HEK293T (cell line): ENCODE measurements around the gene ZNF552.
"Not testable (repeated sequence)": the region's sequence is repeated elsewhere in the genome, so short reads cannot be mapped to it uniquely, and the experiment has no call there.

Source experiments
- CTCF ChIA-PET: fragments of 350-600 bp; formaldehyde crosslinking; extraction: SDS; loops from one replicate; lab custom pipeline; 2021; ENCODE audit warnings: antibody characterized with exemption, inconsistent platforms; lab: Yijun Ruan, JAX
- POLR2A ChIA-PET: fragments of 350-600 bp; formaldehyde crosslinking; extraction: SDS; loops from one replicate; lab custom pipeline; 2020; ENCODE audit warnings: antibody characterized with exemption, inconsistent platforms; lab: Yijun Ruan, JAX
- DNase-seq: peaks from one replicate; pipeline ENCODE4 v3.0.0; 2012; ENCODE audit warnings: mixed read lengths; ENCODE audit errors: extremely low spot score
- CTBP1 ChIP-seq: fragments of 450-650 bp; IDR thresholded peaks from 2 replicates; pipeline ENCODE4 v1.6.1; 2016; ENCODE audit warnings: borderline replicate concordance
- ELF4 ChIP-seq: fragments of 450-650 bp; IDR thresholded peaks from 2 replicates; pipeline ENCODE4 v1.6.1; 2017; ENCODE audit warnings: antibody characterized with exemption
- FOXK2 ChIP-seq: fragments of 450-650 bp; IDR thresholded peaks from 2 replicates; pipeline ENCODE4 v1.6.1; 2016; ENCODE audit warnings: mild to moderate bottlenecking
- FOXM1 ChIP-seq: fragments of 450-650 bp; IDR thresholded peaks from 2 replicates; pipeline ENCODE4 v1.6.1; 2017; ENCODE audit warnings: mild to moderate bottlenecking, borderline replicate concordance
- L3MBTL2 ChIP-seq: fragments of 450-650 bp; conservative IDR thresholded peaks from 2 replicates; pipeline ENCODE4 v1.6.1; 2016; ENCODE audit warnings: mild to moderate bottlenecking
- NFRKB ChIP-seq: fragments of 450-650 bp; IDR thresholded peaks from 2 replicates; pipeline ENCODE4 v1.6.1; 2016; ENCODE audit warnings: mild to moderate bottlenecking, moderate library complexity
- SP1 ChIP-seq: fragments of 450-650 bp; IDR thresholded peaks from 2 replicates; pipeline ENCODE4 v1.6.1; 2017
- TARDBP ChIP-seq: fragments of 450-650 bp; IDR thresholded peaks from 2 replicates; pipeline ENCODE4 v1.6.1; 2016
- ZNF384 ChIP-seq: fragments of 450-650 bp; IDR thresholded peaks from 2 replicates; pipeline ENCODE4 v1.6.1; 2016
- TF ChIP-seq, protein P1 (sequence below): fragments of 450-650 bp; IDR thresholded peaks from 2 replicates; pipeline ENCODE4 v1.6.1; 2016

Gene ZNF552

DNA sequence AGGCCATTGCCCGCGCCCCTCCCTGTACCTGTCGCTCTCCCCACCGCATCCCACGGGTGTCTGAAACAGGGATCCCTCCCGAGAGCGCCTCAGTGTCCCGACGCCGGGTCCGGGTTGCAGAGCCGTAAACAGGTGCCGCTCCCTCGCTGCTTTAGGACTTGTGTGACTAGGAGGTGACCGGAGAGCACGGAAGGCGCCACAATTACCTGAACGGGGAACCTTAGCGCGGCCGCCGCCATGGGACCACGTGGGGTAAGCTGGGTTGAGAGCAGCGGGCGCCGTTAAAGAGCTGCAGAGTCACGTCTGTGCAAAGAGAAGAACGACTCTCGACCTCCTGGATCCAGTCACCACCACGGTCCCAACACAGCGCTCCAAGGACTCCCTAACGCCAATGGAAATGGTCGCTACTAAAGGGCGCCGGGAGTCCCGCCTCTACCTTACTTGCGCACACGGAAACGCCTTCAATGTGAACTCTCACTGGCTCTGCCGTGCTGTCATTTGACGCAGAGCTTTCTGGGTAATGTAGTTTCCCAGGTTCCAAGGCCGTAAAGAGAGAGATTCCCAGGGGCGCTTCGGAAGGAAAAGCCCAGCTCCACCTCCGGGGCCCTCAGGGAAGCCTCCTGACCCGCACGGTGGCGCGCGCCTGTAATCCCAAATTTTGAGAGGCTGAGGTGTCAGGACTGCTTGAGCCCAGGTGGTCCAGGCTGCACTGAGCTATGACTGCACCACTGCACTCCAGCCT lies at the start of gene ZNF552:
ZNF552 (minus strand) TSS at position 409 of the 742 bp plus-strand sequence; CDS start at position 239, 170 bp downstream.
- TF ChIP-seq NFRKB (no peak), ELF4 (peak; percentile 83), TARDBP (no peak)
- TF ChIP-seq, protein P1, sequence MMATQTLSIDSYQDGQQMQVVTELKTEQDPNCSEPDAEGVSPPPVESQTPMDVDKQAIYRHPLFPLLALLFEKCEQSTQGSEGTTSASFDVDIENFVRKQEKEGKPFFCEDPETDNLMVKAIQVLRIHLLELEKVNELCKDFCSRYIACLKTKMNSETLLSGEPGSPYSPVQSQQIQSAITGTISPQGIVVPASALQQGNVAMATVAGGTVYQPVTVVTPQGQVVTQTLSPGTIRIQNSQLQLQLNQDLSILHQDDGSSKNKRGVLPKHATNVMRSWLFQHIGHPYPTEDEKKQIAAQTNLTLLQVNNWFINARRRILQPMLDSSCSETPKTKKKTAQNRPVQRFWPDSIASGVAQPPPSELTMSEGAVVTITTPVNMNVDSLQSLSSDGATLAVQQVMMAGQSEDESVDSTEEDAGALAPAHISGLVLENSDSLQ = peak; percentile 98
- peak; percentile 81 for DNase-seq
- ChIA-PET CTCF (no interaction called here), POLR2A (interaction anchor here (0.6 to 1.3 kb wide), 5 partner anchors 12 to 45 kb away, joined by 3 to 4 read pairs (median 3); partner anchors contain the start of genes ZNF586 and ZNF587)

DNA sequence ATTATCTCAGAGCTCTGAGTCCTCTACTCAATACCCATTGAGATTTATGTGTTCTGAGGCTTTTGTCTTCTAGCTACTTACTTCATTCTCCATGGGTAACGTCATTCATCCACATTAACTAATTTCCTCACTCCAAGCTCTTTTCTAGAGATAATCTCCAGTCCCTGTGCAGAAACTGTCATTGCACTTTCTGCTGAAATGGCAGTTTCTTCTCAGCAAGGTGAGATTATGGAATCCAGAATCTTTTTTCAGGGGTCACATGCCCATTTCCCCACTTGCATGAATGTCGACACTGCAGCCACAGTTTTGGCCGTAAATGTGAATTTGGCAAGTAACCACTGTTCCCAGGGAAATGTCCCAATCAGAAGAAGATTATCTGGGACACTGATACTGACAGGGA lies 47.6 kb upstream of the ZNF552 start:
- DNase-seq, CTCF ChIA-PET: not testable (repeated sequence)
- POLR2A ChIA-PET = interaction anchor here (0.8 kb wide), 1 partner anchor 43 kb away, joined by 3 read pairs; no protein-coding TSS in a partner anchor

DNA sequence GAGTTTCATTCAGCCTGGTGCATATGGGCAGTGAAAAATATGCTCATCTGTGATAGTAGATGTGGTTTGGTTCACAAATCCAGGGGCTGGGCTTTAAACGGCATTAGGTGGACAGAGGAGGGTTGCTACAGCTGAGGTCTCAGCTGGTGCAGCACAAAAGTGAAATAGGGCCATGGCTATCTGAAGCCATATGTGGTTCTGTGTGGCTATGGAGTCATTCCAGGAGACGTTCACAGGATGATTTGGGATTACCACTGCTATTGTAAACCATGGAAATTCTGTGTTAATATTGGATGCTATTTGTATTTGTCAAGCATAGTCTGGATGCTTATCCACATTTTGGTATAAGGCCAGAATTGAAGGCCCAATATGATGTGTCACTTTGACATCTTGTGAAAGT lies 39.4 kb upstream of the ZNF552 start:
- DNase-seq, CTCF ChIA-PET, POLR2A ChIA-PET: not testable (repeated sequence)

DNA sequence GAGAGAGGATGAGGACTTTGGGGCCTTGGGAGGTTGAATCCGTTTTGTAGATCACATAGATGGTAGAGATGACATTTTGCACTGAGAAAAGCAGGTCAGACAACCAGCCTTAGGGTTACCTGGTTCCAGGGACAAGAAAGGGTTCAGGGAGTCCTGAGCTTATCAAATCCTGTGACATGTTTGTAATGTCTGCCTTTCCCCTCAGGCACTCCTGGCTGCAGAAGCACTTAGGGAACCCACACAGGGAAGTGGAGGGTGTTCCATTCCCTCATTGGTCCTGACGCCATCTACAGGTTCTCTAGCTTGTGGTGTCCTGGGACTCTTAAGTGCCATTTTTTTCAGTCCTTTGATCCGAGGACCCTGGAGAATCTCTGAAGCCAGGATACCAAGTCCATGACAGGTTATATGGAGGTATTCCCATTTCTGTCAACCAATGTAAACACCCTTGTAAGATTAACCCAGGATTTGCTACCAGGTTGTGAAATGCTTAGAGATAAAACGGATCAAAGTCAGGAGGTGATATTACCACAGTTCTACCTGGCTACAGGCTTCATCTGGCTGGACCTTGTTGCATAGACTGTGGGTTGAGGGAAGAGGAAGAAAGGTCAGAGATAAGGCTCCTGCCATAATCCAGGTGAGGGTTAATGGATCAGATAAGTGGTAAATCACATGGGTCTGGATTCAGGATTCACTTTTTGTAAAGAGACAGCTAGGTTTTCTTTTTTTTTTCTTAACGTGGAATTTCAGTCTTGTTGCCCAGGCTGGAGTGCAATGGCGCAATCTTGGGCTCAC lies 37.3 kb upstream of the ZNF552 start:
- DNase-seq, POLR2A ChIA-PET: not testable (repeated sequence)

DNA sequence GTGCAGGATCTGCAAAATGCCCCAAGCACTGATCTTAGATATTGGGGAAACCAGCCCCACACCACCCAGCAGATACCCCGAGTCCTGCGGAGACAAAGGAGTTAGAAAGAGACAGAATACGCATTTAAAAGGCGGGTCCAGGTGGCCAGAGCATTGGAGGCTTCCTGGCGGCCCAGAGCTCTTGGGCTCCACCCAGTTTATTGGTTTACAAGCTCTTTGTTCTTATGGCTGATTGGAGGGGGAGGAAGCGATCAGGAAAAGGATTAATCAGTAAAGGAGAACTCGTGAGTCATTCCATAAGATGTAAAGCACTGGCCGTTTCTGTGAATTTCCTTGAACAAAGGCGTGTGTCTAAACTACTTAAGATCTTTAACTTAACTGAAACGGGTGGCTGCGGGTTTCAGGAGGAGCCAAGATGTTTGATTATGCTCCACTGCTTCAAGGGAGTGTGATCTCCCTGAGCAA lies 35.9 kb upstream of the ZNF552 start:
- CTCF ChIA-PET = no interaction called here
- no peak for DNase-seq
- POLR2A ChIA-PET = no interaction called here
- TF ChIP-seq, protein P1 = no peak
- TF ChIP-seq ZNF384 (no peak), SP1 (no peak), FOXK2 (no peak), CTBP1 (no peak), L3MBTL2 (no peak), ELF4 (no peak), FOXM1 (no peak)

More for the DNA sequence above, 37.3 kb upstream of the ZNF552 start:
- CTCF ChIA-PET = not testable (repeated sequence)

DNA sequence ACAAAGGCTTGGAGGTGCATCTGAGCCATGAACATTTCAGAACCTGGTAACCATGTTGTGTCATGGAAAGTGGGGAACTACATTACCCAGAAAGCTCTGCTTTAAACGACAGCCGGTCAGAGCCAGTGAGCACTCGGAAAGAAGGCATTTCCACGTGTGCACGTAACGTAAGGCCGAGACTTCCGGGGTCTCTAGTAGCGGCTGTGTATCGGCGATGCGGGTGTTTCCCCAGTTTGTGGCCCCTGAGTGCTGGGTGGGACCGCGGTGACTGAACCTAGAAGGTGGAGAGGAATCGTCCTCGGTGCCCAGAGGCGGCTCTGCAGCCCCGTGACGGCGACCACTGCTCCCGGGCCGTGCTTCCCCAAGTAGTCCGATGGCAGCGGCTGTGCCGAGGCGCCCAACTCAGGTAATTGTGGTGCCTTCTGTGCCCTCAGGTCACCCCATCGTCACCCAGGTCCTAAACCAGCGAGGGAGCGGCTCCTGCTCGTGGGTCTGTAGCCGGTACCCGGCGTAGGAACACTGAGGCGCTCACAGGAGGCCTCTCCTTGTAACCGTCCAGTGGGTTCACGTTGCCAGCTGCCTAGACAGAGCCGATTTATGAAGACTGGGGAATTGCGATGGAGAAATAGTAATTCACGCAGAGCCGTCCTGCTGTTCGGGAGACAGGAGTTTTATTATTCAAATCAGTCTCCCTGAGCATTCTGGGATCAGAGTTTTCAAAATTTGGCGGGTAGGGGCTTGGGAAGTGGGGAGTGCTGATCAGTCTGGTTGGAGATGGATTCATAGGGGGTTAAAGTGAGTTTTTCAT lies 35.2 kb upstream of the ZNF552 start, which contains the start of gene ZNF587:
ZNF587 (plus strand) TSS at position 194 of the 808 bp plus-strand sequence; CDS start at position 374, 180 bp downstream.
- CTCF ChIA-PET = not testable (repeated sequence)
- peak; percentile 42 for TF ChIP-seq L3MBTL2
- TF ChIP-seq, protein P1 = peak; percentile 93
- peak; percentile 62 for TF ChIP-seq ELF4
- POLR2A ChIA-PET = interaction anchor here (1.0 kb wide), 1 partner anchor 35 kb away, joined by 3 read pairs; the partner anchor contains the start of gene ZNF552
- peak; percentile 61 for DNase-seq

DNA sequence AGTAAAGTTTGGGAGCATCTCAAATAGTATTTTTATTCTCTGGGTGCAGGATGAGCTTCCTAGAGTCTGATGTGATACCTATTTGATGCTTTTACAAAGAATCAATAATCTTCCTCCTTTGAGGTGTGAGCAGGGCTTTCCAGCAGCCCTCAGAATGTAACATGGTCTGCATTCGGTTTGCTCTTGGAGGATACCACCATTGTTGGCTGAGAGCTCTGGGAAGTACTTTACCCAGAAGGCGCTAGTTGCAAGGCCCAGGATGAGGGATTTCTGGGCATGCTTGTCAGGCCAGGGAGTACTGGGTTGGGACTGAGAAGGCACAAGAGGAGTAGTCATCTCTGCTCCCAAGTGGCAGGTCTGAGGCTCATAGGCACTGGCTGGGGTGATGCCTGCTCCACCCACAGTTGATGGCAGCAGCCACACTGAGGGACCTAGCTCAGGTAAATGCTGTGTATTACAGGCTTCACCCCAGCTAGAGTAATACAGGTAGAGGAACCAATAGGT lies 34.5 kb upstream of the ZNF552 start:
- CTCF ChIA-PET = not testable (repeated sequence)

DNA sequence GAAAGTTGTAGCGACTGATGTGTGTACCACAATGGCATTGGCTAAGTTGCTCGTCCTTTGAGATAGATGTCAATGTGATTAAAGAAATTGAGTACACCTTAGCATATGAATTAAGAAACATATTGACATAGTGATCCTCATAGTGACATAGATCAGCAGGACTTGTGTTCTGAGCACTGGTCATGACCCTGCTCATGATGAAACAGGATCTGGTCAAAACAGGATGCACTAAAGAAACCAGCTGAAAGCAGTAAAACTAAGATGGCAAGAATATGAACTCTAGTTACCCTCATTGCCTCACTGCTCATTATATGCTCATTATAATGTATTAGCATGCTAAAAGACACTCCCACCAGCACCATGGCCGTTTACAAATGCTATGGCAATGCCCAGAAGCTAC lies 32.5 kb upstream of the ZNF552 start:
- DNase-seq, CTCF ChIA-PET, POLR2A ChIA-PET: not testable (repeated sequence)

More for the DNA sequence above, 34.5 kb upstream of the ZNF552 start:
- POLR2A ChIA-PET = interaction anchor here (1.0 kb wide), 1 partner anchor 34 kb away, joined by 3 read pairs; the partner anchor contains the start of gene ZNF552
- DNase-seq = not testable (repeated sequence)
